Subcutaneous abdominal adipose tissue (tissue), 5 donors: ENCODE data around the gene REX1BD.
"Not testable (repeated sequence)": the region's sequence is repeated elsewhere in the genome, so short reads cannot be mapped to it uniquely, and the experiment has no call there.

Experiments
- H3K27ac ChIP-seq: one replicate; pipeline ENCODE4 v1.7.0; 2013; ENCODE audit warnings: low read depth, mild to moderate bottlenecking, inconsistent platforms, low read length, moderate library complexity
- H3K27me3 ChIP-seq, 5 donors: one replicate each; pipeline ENCODE4 v1.7.0; 2013; ENCODE audit warnings: low read length in 5 of 5, inconsistent platforms in 1 of 5; ENCODE audit not compliant: control insufficient read depth in 5 of 5, insufficient read depth in 4 of 5
- H3K36me3 ChIP-seq, 5 donors: one replicate each; pipeline ENCODE4 v1.7.0; 2013; ENCODE audit warnings: low read length in 5 of 5; ENCODE audit not compliant: control insufficient read depth in 5 of 5, insufficient read depth in 5 of 5
- H3K4me1 ChIP-seq, 5 donors: one replicate each; pipeline ENCODE4 v1.7.0; 2013; ENCODE audit warnings: low read length in 5 of 5, mild to moderate bottlenecking in 3 of 5, moderate library complexity in 1 of 5; ENCODE audit not compliant: control insufficient read depth in 5 of 5, insufficient read depth in 5 of 5
- H3K4me3 ChIP-seq, 5 donors: one replicate each; pipeline ENCODE4 v1.7.0; 2013; ENCODE audit warnings: low read length in 5 of 5, low read depth in 1 of 5
- H3K9ac ChIP-seq, 5 donors: one replicate each; pipeline ENCODE4 v1.7.0; 2013; ENCODE audit warnings: low read length in 5 of 5, mild to moderate bottlenecking in 4 of 5, moderate library complexity in 3 of 5
- H3K9me3 ChIP-seq, 5 donors: one replicate each; pipeline ENCODE4 v1.7.0; 2013; ENCODE audit warnings: low read length in 5 of 5; ENCODE audit not compliant: control insufficient read depth in 5 of 5
- donor health status: healthy.
- donor health status: healthy.
- donor health status: healthy.
- donor health status: healthy.
- donor health status: healthy.

The REX1BD gene

GRCh38 chr19:18588611-18589379 lies at the start of gene REX1BD:
Gene REX1BD (plus strand): TSS chr19:18588798. CDS start chr19:18588802, 4 bp downstream.
- H3K27ac ChIP-seq = peak within 1 kb of the TSS; percentile 81
- H3K9ac ChIP-seq = peak within 1 kb of the TSS in 4 of 5 donors; percentile 69 to 81 (median 70)
- H3K4me3 ChIP-seq = peak within 1 kb of the TSS; percentile 74 to 91 (median 81)

GRCh38 chr19:18539372-18539771 lies 49.2 kb upstream of the REX1BD start:
- Histone ChIP-seq H3K4me3 (no peak overlapping the region), H3K27me3 (no peaks in the 10 kb centered on the region), H3K27ac (no peak overlapping the region), H3K9ac (no peak overlapping the region), H3K4me1 (peaks cover 0 to 24% (median 19%) of the 10 kb centered on the region in 5 donors), H3K9me3 (no peaks in the 10 kb centered on the region), H3K36me3 (peaks cover 4 to 60% (median 47%) of the 10 kb centered on the region in 5 donors)

More at GRCh38 chr19:18588611-18589379, at the start of gene REX1BD:
- peaks cover 0 to 45% (median 35%) of the 10 kb centered on the region in 5 donors for H3K4me1 ChIP-seq
- H3K36me3 ChIP-seq = peaks cover 0 to 10% (median 7%) of the 10 kb centered on the region in 5 donors
- no peaks in the 10 kb centered on the region for H3K9me3 ChIP-seq
- H3K27me3 ChIP-seq = no peaks in the 10 kb centered on the region

- not testable (repeated sequence) for H3K9ac ChIP-seq, H3K27ac ChIP-seq, H3K9me3 ChIP-seq, H3K27me3 ChIP-seq, H3K4me3 ChIP-seq
- Histone ChIP-seq H3K4me1 (peaks cover 0 to 24% (median 19%) of the 10 kb centered on the region in 5 donors), H3K36me3 (peaks cover 4 to 56% (median 44%) of the 10 kb centered on the region in 5 donors)
Measured at GRCh38 chr19:18540200-18540599, 48.4 kb upstream of the REX1BD start.

GRCh38 chr19:18541258-18541991 lies 47.2 kb upstream of the REX1BD start:
- H3K27ac ChIP-seq = peak overlapping the region; percentile 49

GRCh38 chr19:18541992-18542940 lies 46.3 kb upstream of the REX1BD start:
- Histone ChIP-seq H3K9me3 (no peaks in the 10 kb centered on the region), H3K27me3 (no peaks in the 10 kb centered on the region), H3K36me3 (peaks cover 4 to 37% (median 28%) of the 10 kb centered on the region in 5 donors), H3K9ac (peak overlapping the region; percentile 1 to 85 (median 53)), H3K4me1 (peaks cover 0 to 24% (median 19%) of the 10 kb centered on the region in 5 donors), H3K4me3 (peak overlapping the region; percentile 54 to 89 (median 67)), H3K27ac (peak overlapping the region; percentile 49)

More at GRCh38 chr19:18541258-18541991, 47.2 kb upstream of the REX1BD start:
- peak overlapping the region in 2 of 5 donors; percentile 1 to 84 for H3K9ac ChIP-seq
- H3K36me3 ChIP-seq = peaks cover 4 to 45% (median 36%) of the 10 kb centered on the region in 5 donors
- H3K27me3 ChIP-seq = no peaks in the 10 kb centered on the region
- H3K9me3 ChIP-seq = no peaks in the 10 kb centered on the region
- peaks cover 0 to 24% (median 19%) of the 10 kb centered on the region in 5 donors for H3K4me1 ChIP-seq
- peak overlapping the region in 1 of 5 donors; percentile 10 for H3K4me3 ChIP-seq

GRCh38 chr19:18542941-18543813 lies 45.4 kb upstream of the REX1BD start, which contains the start of gene FKBP8:
Gene FKBP8 (minus strand): TSS chr19:18543573. CDS start chr19:18541970, 1,603 bp downstream.
- Histone ChIP-seq H3K9ac (peak within 1 kb of the TSS; percentile 1 to 85 (median 53)), H3K9me3 (no peaks in the 10 kb centered on the region), H3K36me3 (peaks cover 4 to 28% (median 20%) of the 10 kb centered on the region in 5 donors), H3K27me3 (no peaks in the 10 kb centered on the region), H3K4me1 (peaks cover 0 to 24% (median 19%) of the 10 kb centered on the region in 5 donors), H3K4me3 (peak within 1 kb of the TSS; percentile 66 to 89 (median 72)), H3K27ac (peak within 1 kb of the TSS; percentile 49)

GRCh38 chr19:18543814-18544475 lies 44.7 kb upstream of the REX1BD start:
- peaks cover 4 to 26% (median 20%) of the 10 kb centered on the region in 5 donors for H3K36me3 ChIP-seq
- peak overlapping the region in 3 of 5 donors; percentile 45 to 49 (median 47) for H3K9ac ChIP-seq
- H3K27me3 ChIP-seq = no peaks in the 10 kb centered on the region
- no peak overlapping the region for H3K27ac ChIP-seq
- peak overlapping the region; percentile 49 to 79 (median 67) for H3K4me3 ChIP-seq
- no peaks in the 10 kb centered on the region for H3K9me3 ChIP-seq
- H3K4me1 ChIP-seq = peaks cover 0 to 24% (median 19%) of the 10 kb centered on the region in 5 donors

- H3K4me1 ChIP-seq = no peaks in the 10 kb centered on the region
- no peaks in the 10 kb centered on the region for H3K36me3 ChIP-seq
- no peaks in the 10 kb centered on the region for H3K27me3 ChIP-seq
- H3K4me3 ChIP-seq = no peak overlapping the region
- H3K9me3 ChIP-seq = no peaks in the 10 kb centered on the region
- H3K27ac ChIP-seq = no peak overlapping the region
- H3K9ac ChIP-seq = no peak overlapping the region
Measured at GRCh38 chr19:18551631-18552030, 37.0 kb upstream of the REX1BD start.
